Measurements from ENCODE around the gene HMGN4.
A peak's percentile ranks its signal among the peaks of the same experiment; 100 is the strongest.

Gene HMGN4

GRCh38 chr6:26594730-26595632 is 56.8 kb downstream of the HMGN4 start:
- peak; percentile 48 for DNase-seq
- peaks cover 15% of the 10 kb centered on the region for H3K36me3 Mint-ChIP-seq (ENCODE audit: low read depth)
- TF ChIP-seq, protein P1, sequence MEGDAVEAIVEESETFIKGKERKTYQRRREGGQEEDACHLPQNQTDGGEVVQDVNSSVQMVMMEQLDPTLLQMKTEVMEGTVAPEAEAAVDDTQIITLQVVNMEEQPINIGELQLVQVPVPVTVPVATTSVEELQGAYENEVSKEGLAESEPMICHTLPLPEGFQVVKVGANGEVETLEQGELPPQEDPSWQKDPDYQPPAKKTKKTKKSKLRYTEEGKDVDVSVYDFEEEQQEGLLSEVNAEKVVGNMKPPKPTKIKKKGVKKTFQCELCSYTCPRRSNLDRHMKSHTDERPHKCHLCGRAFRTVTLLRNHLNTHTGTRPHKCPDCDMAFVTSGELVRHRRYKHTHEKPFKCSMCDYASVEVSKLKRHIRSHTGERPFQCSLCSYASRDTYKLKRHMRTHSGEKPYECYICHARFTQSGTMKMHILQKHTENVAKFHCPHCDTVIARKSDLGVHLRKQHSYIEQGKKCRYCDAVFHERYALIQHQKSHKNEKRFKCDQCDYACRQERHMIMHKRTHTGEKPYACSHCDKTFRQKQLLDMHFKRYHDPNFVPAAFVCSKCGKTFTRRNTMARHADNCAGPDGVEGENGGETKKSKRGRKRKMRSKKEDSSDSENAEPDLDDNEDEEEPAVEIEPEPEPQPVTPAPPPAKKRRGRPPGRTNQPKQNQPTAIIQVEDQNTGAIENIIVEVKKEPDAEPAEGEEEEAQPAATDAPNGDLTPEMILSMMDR (IDR thresholded peaks at IDR 0.05), result no peak
- no peaks in the 10 kb centered on the region for H3K4me1 Mint-ChIP-seq
- no peak overlapping the region for H3K4me3 Mint-ChIP-seq
- peaks cover 13% of the 10 kb centered on the region for H3K9me3 Mint-ChIP-seq
- H3K27ac Mint-ChIP-seq, result no peak overlapping the region
- peaks cover 10% of the 10 kb centered on the region for H3K27me3 Mint-ChIP-seq (ENCODE audit: low read depth, poor library complexity)

DNA sequence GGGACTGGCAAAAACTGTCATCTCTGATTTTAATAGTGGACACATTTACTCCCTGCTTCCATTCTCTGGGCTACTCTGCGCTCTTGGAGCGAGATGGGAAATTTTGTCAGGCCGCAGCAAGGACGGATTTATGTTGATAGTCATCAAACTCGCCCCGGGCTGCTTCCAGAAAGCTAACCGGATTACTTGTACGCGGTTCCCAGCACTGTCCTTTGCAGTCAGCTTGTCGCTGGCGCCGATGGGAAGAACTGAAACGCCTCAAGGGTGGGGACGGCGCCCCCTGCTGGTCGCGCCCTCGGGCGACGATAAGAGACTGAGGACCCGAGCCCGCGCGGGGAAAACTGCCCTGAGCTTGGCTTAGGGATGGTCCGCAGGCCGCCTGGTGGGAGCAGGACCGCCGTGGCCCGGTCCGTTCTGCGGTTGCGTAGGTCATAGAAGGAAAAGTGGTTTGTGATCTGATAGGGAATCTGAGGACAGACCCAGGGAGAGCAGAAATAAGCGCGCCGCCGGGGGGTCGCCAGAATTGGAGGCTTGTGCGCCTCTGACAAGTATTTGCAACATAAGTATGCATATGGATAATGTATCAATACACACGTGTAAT is 57.6 kb downstream of the HMGN4 start:
- no peak overlapping the region for H3K27ac Mint-ChIP-seq
- no peaks in the 10 kb centered on the region for H3K4me1 Mint-ChIP-seq
- TF ChIP-seq, protein P1 (IDR thresholded peaks at IDR 0.05), result peak; percentile 98
- H3K27me3 Mint-ChIP-seq (ENCODE audit: low read depth, poor library complexity), result peaks cover 4% of the 10 kb centered on the region
- peak; percentile 95 for DNase-seq
- H3K4me3 Mint-ChIP-seq, result no peak overlapping the region
- H3K9me3 Mint-ChIP-seq, result peaks cover 12% of the 10 kb centered on the region
- peaks cover 15% of the 10 kb centered on the region for H3K36me3 Mint-ChIP-seq (ENCODE audit: low read depth)
